GM18502 (cell line): ENCODE data around the gene DGAT2.
A peak's percentile ranks its signal among the peaks of the same experiment; 100 is the strongest.

Experiments used
- ATAC-seq: cut with Tn5 transposase; IDR thresholded peaks from one replicate; pipeline ENCODE4 v1.9.1; 2021; ENCODE audit warnings: mild to moderate bottlenecking; ENCODE audit not compliant: unreplicated experiment, poor library complexity

DGAT2 gene

DNA sequence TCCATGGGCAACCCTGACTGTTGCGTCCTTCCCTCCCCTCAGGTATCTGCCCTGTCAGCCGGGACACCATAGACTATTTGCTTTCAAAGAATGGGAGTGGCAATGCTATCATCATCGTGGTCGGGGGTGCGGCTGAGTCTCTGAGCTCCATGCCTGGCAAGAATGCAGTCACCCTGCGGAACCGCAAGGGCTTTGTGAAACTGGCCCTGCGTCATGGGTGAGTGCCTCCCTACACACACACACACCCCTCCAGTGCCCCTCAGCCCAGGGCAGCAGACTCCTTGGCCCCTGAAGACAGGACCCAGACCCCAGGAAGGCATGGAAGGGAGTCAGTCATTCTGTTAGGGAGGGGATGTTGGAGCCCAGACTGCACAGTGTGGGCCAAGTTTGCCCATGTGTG is 28.5 kb downstream of the DGAT2 start:
- ATAC-seq: peak; percentile 71

GRCh38 chr11:75797792-75798191 is 29.2 kb downstream of the DGAT2 start:
- no peak for ATAC-seq

GRCh38 chr11:75800136-75800675 is 31.6 kb downstream of the DGAT2 start:
- no peak for ATAC-seq

DNA sequence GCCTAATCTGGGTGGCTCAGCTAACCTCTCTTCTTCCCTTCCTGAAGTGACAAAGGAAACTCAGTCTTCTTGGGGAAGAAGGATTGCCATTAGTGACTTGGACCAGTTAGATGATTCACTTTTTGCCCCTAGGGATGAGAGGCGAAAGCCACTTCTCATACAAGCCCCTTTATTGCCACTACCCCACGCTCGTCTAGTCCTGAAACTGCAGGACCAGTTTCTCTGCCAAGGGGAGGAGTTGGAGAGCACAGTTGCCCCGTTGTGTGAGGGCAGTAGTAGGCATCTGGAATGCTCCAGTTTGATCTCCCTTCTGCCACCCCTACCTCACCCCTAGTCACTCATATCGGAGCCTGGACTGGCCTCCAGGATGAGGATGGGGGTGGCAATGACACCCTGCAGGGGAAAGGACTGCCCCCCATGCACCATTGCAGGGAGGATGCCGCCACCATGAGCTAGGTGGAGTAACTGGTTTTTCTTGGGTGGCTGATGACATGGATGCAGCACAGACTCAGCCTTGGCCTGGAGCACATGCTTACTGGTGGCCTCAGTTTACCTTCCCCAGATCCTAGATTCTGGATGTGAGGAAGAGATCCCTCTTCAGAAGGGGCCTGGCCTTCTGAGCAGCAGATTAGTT is 32.3 kb downstream of the DGAT2 start:
- no peak for ATAC-seq

GRCh38 chr11:75801362-75802020 is 32.9 kb downstream of the DGAT2 start:
- ATAC-seq: no peak

GRCh38 chr11:75802021-75802912 is 33.7 kb downstream of the DGAT2 start:
- ATAC-seq: no peak

GRCh38 chr11:75802913-75803820 is 34.6 kb downstream of the DGAT2 start:
- ATAC-seq: peak; percentile 49

GRCh38 chr11:75809111-75809510 is 40.5 kb downstream of the DGAT2 start:
- ATAC-seq: no peak

DNA sequence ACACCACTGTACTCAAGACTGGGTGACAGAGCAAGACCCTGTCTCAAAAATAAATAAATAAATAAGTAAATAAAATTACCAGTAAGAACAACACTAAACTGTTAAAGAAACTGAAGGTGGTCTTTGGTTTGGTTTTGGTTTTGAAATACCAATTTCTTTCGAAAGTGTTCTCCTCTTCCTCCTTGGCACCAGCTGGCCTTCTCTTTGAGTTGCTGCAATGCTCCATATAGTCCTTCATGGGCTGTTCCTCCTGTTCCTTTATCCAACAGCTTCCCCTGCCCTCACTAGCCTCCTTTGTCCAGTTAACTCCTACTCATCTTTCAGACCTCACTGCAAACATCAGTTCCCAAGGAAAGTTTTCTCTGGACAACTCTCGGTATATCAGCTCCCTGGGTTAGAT is 41.4 kb downstream of the DGAT2 start:
- ATAC-seq: no peak

- ATAC-seq: peak; percentile 30
Measured at GRCh38 chr11:75810637-75811390, 42.2 kb downstream of the DGAT2 start.

DNA sequence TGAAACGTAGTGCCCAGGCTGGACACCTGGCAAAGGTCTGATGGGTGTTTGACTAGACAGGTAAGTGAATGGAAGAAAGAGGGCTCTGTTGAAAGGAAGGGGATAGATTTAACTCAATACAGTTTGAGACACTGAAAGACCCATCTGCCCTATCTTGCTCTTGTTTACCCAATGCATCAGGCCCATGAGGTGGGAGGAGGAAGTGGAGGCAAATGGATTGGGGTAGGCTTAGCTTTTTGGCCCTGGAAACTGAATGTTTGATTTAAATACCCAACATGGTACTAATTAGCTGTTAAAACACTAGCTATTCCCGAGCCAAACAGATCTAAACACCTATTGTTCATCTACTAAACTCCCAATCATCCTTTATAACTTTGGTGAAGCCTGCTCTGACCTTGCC is 42.9 kb downstream of the DGAT2 start:
- no peak for ATAC-seq

DNA sequence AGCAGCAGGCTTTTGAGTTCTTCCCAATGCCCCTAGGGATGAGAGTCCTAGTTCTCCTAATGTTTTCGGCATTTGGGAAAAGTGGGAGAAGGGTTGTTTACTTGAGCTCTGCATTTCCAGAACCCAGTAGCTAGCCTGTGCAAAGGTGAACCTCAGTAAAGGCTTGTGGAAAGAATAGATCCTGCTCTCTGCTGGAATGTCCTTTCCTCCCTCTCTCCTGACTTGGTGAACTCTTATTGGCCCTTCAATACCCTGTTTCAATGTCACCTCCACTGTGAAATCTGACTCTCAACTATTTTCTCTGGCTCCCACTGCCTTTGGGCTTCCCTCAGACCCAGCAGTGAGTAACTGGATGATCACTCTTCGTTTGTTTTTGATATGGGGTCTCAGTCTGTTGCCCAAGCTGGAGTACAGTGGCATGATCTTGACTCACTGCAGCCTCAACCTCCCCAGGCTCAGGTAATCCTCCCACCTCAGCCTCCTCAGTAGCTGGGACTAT is 44.0 kb downstream of the DGAT2 start:
- ATAC-seq: no peak

- ATAC-seq: no peak
Measured at GRCh38 chr11:75813124-75813523, 44.5 kb downstream of the DGAT2 start.

DNA sequence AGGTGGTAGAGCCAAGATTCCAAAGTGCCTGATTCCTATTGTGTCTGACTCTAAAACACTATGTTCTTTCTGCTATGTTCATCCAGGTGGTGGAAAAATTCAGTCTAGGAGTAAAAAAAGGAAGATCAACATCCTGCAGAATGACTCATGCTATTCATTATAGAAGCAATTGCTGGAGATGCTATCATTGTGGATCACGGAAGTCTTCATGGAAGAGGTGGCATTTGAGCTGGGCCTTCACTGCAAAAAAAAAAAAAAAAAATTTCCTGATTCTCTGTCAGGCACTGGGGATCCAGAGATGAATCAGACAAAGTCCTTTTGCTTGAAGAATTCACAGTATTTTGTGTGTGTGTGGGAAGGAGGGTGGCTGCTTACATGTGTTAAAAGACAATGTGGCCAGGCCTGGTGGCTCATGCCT is 45.1 kb downstream of the DGAT2 start:
- ATAC-seq: no peak

GRCh38 chr11:75814363-75814676 is 45.7 kb downstream of the DGAT2 start:
- ATAC-seq: peak; percentile 28

DNA sequence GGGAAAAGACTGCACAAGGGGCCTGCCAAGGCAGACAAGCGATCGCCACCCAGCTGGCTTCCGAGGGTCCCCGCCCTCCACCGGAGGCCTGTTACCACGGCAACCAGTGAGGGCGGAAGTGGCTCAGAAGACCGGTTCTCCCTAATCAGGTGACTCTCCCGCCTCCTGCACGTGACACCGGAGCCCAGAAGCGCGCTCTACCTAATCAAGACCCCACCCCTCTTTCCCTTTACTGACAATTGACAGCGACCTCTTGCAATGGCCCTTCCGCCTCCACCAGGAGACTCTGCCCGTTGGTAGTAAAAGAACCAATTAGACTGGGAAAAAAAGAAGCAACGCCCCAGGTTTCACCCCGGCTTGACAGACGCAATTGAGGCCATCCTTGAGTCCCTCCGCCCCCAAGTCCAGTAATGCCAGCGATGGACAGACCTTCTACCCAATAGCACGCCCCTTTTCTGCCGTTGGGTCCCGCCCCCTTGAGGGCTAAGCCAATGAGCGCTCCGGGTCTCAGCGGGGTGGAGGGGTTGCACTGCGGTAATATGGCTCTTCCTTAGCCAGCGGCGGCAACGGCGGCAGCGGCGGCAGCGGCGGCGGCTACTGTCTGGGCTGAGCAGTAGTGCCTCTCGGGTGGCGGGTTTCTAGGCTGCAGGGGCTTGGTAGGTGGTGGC is 46.2 kb downstream of the DGAT2 start, which contains the start of gene UVRAG:
Gene UVRAG (plus strand): TSS at position 534 of the 668 bp plus-strand sequence. CDS start 198 bp downstream, outside the sequence.
- ATAC-seq: peak; percentile 77

- peak; percentile 9 for ATAC-seq
Measured at GRCh38 chr11:75815345-75816168, 47.0 kb downstream of the DGAT2 start.
